ENCODE data around the gene METTL25B. TPM values are rescaled to one million over a fixed set of nuclear protein-coding genes. Genes with fewer than 3 reads are reported as not detected.
A peak's percentile ranks its signal among the peaks of the same experiment; 100 is the strongest.

Gene METTL25B
- total RNA-seq, 1 experiment from 2014 or later: 46.0 TPM

- H3K4me3 Mint-ChIP-seq (ENCODE audit: unreplicated experiment): no peak overlapping the region
- no peaks in the 10 kb centered on the region for H3K27me3 Mint-ChIP-seq (ENCODE audit: insufficient read depth, unreplicated experiment)
- H3K4me1 Mint-ChIP-seq (ENCODE audit: insufficient read depth, unreplicated experiment): peaks cover 50% of the 10 kb centered on the region
- CTCF ChIA-PET: no interaction called here
- BruUV-seq (replicated peaks): no TSS peak
- peaks cover 67% of the 10 kb centered on the region for H3K36me3 Mint-ChIP-seq (ENCODE audit: insufficient read depth, unreplicated experiment)
- POLR2A ChIA-PET: interaction anchor here (0.8 to 2.0 kb wide), 3 partner anchors 9 to 25 kb away, joined by 3 to 7 read pairs (median 3); partner anchors contain the start of gene PRCC
- H3K9me3 Mint-ChIP-seq (ENCODE audit: unreplicated experiment): no peaks in the 10 kb centered on the region
- no peak for TF ChIP-seq CTCF (IDR thresholded peaks at IDR 0.05; ENCODE audit: unreplicated experiment)
- intact Hi-C loops (cut with micrococcal nuclease): no loop called here
- peak overlapping the region; percentile 1 for H3K27ac Mint-ChIP-seq (ENCODE audit: low read depth, unreplicated experiment)
- DNase-seq (ENCODE audit: unreplicated experiment): no peak
These were observed 49.3 kb downstream of the METTL25B start for GRCh38 chr1:156777573-156777972.

- peaks cover 28% of the 10 kb centered on the region for H3K4me1 Mint-ChIP-seq (ENCODE audit: insufficient read depth, unreplicated experiment)
- intact Hi-C loops (cut with micrococcal nuclease): no loop called here
- DNase-seq (ENCODE audit: unreplicated experiment): no peak
- H3K4me3 Mint-ChIP-seq (ENCODE audit: unreplicated experiment): no peak overlapping the region
- H3K36me3 Mint-ChIP-seq (ENCODE audit: insufficient read depth, unreplicated experiment): peaks cover 86% of the 10 kb centered on the region
- no peak for TF ChIP-seq CTCF (IDR thresholded peaks at IDR 0.05; ENCODE audit: unreplicated experiment)
- H3K9me3 Mint-ChIP-seq (ENCODE audit: unreplicated experiment): no peaks in the 10 kb centered on the region
- ChIA-PET POLR2A (interaction anchor here (0.7 to 2.0 kb wide), 8 partner anchors 9 to 121 kb away, joined by 3 to 22 read pairs (median 6); partner anchors contain the start of genes ISG20L2, METTL25B, MRPL24 and PRCC), CTCF (interaction anchor here (0.6 to 3.6 kb wide), 21 partner anchors 9 to 557 kb away, joined by 3 to 28 read pairs (median 5); partner anchors contain the start of genes INSRR and NTRK1)
- peak overlapping the region; percentile 66 for H3K27ac Mint-ChIP-seq (ENCODE audit: low read depth, unreplicated experiment)
- no TSS peak for BruUV-seq (replicated peaks)
- no peaks in the 10 kb centered on the region for H3K27me3 Mint-ChIP-seq (ENCODE audit: insufficient read depth, unreplicated experiment)
These were observed 53.4 kb downstream of the METTL25B start for GRCh38 chr1:156781585-156782186.

DNA sequence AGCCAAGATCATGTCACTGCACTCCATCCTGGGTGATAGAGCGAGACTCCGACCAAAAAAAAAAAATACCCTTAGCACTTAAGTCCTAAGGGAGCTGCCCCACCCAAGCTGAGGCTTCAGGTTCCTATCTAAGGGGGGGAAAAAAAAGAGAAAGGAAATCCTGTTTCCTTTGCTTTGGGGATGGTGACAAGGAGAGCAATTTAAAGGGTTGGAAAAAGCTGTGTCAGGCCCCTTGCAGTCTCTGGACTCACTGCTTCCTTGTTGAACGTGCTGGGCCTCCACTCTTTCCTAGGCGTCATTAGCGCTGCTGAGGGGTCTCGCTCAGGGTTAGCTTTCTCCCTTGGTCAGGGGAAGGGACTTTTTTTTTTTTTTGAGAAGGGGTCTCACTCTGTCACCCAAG, 57.2 kb downstream of the METTL25B start:
- POLR2A ChIA-PET: interaction anchor here (0.7 to 2.6 kb wide), 5 partner anchors 9 to 57 kb away, joined by 3 to 12 read pairs (median 3); partner anchors contain the start of genes ISG20L2, METTL25B and PRCC
- no peaks in the 10 kb centered on the region for H3K9me3 Mint-ChIP-seq (ENCODE audit: unreplicated experiment)
- CTCF ChIA-PET: interaction anchor here (0.6 to 3.4 kb wide), 13 partner anchors 12 to 268 kb away, joined by 3 to 22 read pairs (median 5); partner anchors contain the start of gene INSRR
- H3K27me3 Mint-ChIP-seq (ENCODE audit: insufficient read depth, unreplicated experiment): no peaks in the 10 kb centered on the region
- intact Hi-C loops (cut with micrococcal nuclease): no loop called here
- H3K4me3 Mint-ChIP-seq (ENCODE audit: unreplicated experiment): no peak overlapping the region
- BruUV-seq (replicated peaks): no TSS peak
- no peak for TF ChIP-seq CTCF (IDR thresholded peaks at IDR 0.05; ENCODE audit: unreplicated experiment)
- no peak overlapping the region for H3K27ac Mint-ChIP-seq (ENCODE audit: low read depth, unreplicated experiment)
- peaks cover 14% of the 10 kb centered on the region for H3K4me1 Mint-ChIP-seq (ENCODE audit: insufficient read depth, unreplicated experiment)
- DNase-seq (ENCODE audit: unreplicated experiment): no peak
- H3K36me3 Mint-ChIP-seq (ENCODE audit: insufficient read depth, unreplicated experiment): peaks cover 97% of the 10 kb centered on the region

Other genes with a start within 250 kb of the METTL25B start
- gene MEF2D, start 227.7 kb upstream of the METTL25B start, total RNA-seq (2022): 113 and 131 TPM in 2 replicates
- 36.4 and 48.3 TPM in 2 replicates for gene IQGAP3, start 155.9 kb upstream of the METTL25B start, total RNA-seq (2022)
- gene TTC24, start 148.7 kb upstream of the METTL25B start, total RNA-seq (2022): not detected in 2 replicates
- 141 and 155 TPM in 2 replicates for gene NAXE, start 136.7 kb upstream of the METTL25B start, total RNA-seq (2022)
- 67.3 and 107 TPM in 2 replicates for gene GPATCH4, start 127.0 kb upstream of the METTL25B start, total RNA-seq (2022)
- not detected in 2 replicates for gene HAPLN2, start 109.1 kb upstream of the METTL25B start, total RNA-seq (2022)
- 0.37 TPM in 1 of 2 replicates, not detected in the other for gene BCAN, start 86.4 kb upstream of the METTL25B start, total RNA-seq (2022)
- not detected in 2 replicates for gene NES, start 51.1 kb upstream of the METTL25B start, total RNA-seq (2022)
- 0.98 and 1.9 TPM in 2 replicates for gene CRABP2, start 22.9 kb upstream of the METTL25B start, total RNA-seq (2022)
- 49.9 and 57.5 TPM in 2 replicates for gene ISG20L2, start 297 bp downstream of the METTL25B start, total RNA-seq (2022)
- 233 and 261 TPM in 2 replicates for gene MRPL24, start 12.6 kb downstream of the METTL25B start, total RNA-seq (2022)
- gene HDGF, start 23.2 kb downstream of the METTL25B start, total RNA-seq (2022): 679 and 707 TPM in 2 replicates
- 112 and 131 TPM in 2 replicates for gene PRCC, start 39.1 kb downstream of the METTL25B start, total RNA-seq (2022)
- gene SH2D2A, start 88.4 kb downstream of the METTL25B start, total RNA-seq (2022): 19.2 and 27.9 TPM in 2 replicates
- not detected in 2 replicates for gene INSRR, start 130.6 kb downstream of the METTL25B start, total RNA-seq (2022)
- gene NTRK1, start 132.4 kb downstream of the METTL25B start, total RNA-seq (2022): 0.15 and 0.33 TPM in 2 replicates
- gene PEAR1, start 165.2 kb downstream of the METTL25B start, total RNA-seq (2022): 6.5 and 8.8 TPM in 2 replicates
- gene LRRC71, start 192.2 kb downstream of the METTL25B start, total RNA-seq (2022): not detected in 2 replicates